Osteoblast (primary cell): Measurements from ENCODE around the gene SPATA17. TPM values are rescaled to one million over a fixed set of nuclear protein-coding genes. Genes with fewer than 3 reads are reported as not detected.
A peak's percentile ranks its signal among the peaks of the same experiment; 100 is the strongest.

Source experiments
- DNase-seq: peaks from one replicate; pipeline ENCODE4 v3.0.0; 2011; ENCODE audit warnings: low spot score, mixed read lengths; ENCODE audit not compliant: insufficient read length; ENCODE audit errors: missing footprints
- H2AFZ ChIP-seq: 2 replicates; pipeline ENCODE4 v1.6.0; 2011; ENCODE audit warnings: mild to moderate bottlenecking, low read length
- H3K27ac ChIP-seq: 2 replicates; pipeline ENCODE4 v1.5.1; 2011; ENCODE audit warnings: mild to moderate bottlenecking, low read depth, low read length, moderate library complexity
- H3K27me3 ChIP-seq: 2 replicates; pipeline ENCODE4 v1.6.0; 2012; ENCODE audit warnings: mild to moderate bottlenecking, control low read depth, inconsistent platforms, low read length, moderate library complexity; ENCODE audit not compliant: insufficient read depth
- H3K36me3 ChIP-seq: 2 replicates; pipeline ENCODE4 v1.5.1; 2011; ENCODE audit warnings: mild to moderate bottlenecking, low read length, control low read depth, moderate library complexity; ENCODE audit not compliant: insufficient read depth
- H3K4me1 ChIP-seq: 2 replicates; pipeline ENCODE4 v1.5.1; 2011; ENCODE audit warnings: mild to moderate bottlenecking, low read length, control low read depth, moderate library complexity; ENCODE audit not compliant: insufficient read depth
- H3K4me2 ChIP-seq: 2 replicates; pipeline ENCODE4 v1.6.0; 2011; ENCODE audit warnings: mild to moderate bottlenecking, low read length; ENCODE audit not compliant: insufficient read depth
- H3K4me3 ChIP-seq: fragments of 200-600 bp; sonication (generic); 3 replicates; pipeline ENCODE4 v1.5.1; 2012; ENCODE audit warnings: mild to moderate bottlenecking, low read length, inconsistent platforms; ENCODE audit not compliant: insufficient read depth
- H3K79me2 ChIP-seq: 2 replicates; pipeline ENCODE4 v1.6.0; 2012; ENCODE audit warnings: mild to moderate bottlenecking, low read length, control low read depth, inconsistent platforms; ENCODE audit not compliant: insufficient read depth
- H3K9me3 ChIP-seq: 2 replicates; pipeline ENCODE4 v1.5.1; 2011; ENCODE audit warnings: low read depth, low read length, control low read depth
- H4K20me1 ChIP-seq: 2 replicates; pipeline ENCODE4 v1.6.0; 2012; ENCODE audit warnings: mild to moderate bottlenecking, low read length, control low read depth; ENCODE audit not compliant: insufficient read depth
- CTCF ChIP-seq: IDR thresholded peaks from 2 replicates; pipeline ENCODE4 v1.5.1; 2011; ENCODE audit warnings: mild to moderate bottlenecking, low read depth, low read length, moderate library complexity; ENCODE audit errors: extremely low read depth
- small RNA-seq: library from RNA; depleted of rRNA; stranded (forward); fragments of <200 nt; gene quantifications from one replicate; pipeline ENCODE3, GENCODE V24; 2012
- total RNA-seq: library from RNA; depleted of rRNA; stranded (reverse); fragments of >200 nt; gene quantifications from 2 replicates; pipeline ENCODE4 v1.2.3, GENCODE V29; 2012

SPATA17 gene
- total RNA-seq, 1 donor = 0.36 TPM

DNA sequence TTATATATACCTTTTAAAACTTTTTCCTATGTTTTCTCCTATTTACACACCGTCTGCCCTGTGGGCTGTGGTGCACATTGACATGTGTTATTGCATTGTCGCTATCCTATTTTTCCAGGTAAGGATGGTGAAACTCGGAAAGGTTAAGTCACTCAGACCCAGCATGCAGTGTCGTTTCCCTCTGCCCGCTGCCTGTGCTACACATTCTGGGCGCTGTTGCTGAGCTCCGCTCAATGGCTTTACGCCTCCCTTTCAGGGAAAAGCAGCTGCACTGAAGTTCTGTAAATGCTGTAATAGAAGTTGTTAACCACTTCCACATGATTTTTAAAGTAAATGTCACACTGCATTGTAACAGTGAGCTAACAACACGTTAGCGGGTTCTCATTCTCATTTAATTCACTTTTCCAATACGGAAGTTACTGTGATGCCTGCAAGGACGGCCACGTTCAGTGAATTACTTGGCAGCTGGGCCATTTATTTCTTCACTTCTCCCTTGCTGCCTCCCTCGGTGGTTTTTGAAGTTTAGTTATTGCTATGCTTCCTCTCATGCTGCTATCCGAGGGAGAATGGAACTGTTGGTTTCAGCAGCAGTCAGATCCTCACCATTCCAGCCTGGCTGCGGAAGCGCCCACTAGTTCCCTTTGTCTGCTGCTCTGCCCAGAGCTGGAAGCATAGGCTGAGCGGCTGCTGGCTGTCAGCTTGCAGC lies 288.7 kb downstream of the SPATA17 start:
- no peaks in the 10 kb centered on the region for H4K20me1 ChIP-seq
- no peaks in the 10 kb centered on the region for H3K4me1 ChIP-seq
- DNase-seq = peak; percentile 68
- TF ChIP-seq CTCF = no peak
- H2AFZ ChIP-seq = no peak overlapping the region
- H3K4me2 ChIP-seq = no peak overlapping the region
- no peak overlapping the region for H3K4me3 ChIP-seq
- no peaks in the 10 kb centered on the region for H3K36me3 ChIP-seq
- H3K9me3 ChIP-seq = no peaks in the 10 kb centered on the region
- no peaks in the 10 kb centered on the region for H3K79me2 ChIP-seq
- no peak overlapping the region for H3K27ac ChIP-seq
- H3K27me3 ChIP-seq = no peaks in the 10 kb centered on the region

Small RNA genes within 50 kb of the gene (small RNA-seq; reads per million reads assigned to genes)
- gene UBBP2 = not detected

Other genes with a start within 250 kb of the SPATA17 start
- gene GPATCH2, start 254 bp upstream of the SPATA17 start, total RNA-seq = 20.6 and 26.2 TPM in 2 replicates